Measurements from ENCODE around the gene RAB41.
"Not testable (repeated sequence)": the region's sequence is repeated elsewhere in the genome, so short reads cannot be mapped to it uniquely, and the experiment has no call there.

Gene RAB41

GRCh38 chrX:70292788-70293187 is 10.8 kb downstream of the RAB41 start:
- no peak for DNase-seq

DNA sequence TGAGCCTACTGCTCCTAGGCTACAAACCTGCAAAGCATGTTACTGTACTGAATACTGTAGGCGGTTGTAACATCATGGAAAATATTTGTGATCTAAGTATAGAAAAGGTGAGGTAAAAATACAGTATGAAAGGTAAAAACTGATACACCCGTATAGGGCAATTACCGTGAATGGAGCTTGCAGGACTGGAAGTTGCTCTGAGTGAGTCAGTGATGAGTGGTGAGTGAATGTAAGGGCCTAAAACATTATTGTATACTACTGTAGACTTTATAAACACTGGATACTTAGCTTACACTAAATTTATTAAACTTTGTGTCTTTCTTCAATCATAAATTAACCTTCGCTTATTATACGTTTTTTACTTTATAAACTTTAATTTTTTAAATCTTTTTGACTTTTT is 11.6 kb downstream of the RAB41 start:
- no peak for DNase-seq

DNA sequence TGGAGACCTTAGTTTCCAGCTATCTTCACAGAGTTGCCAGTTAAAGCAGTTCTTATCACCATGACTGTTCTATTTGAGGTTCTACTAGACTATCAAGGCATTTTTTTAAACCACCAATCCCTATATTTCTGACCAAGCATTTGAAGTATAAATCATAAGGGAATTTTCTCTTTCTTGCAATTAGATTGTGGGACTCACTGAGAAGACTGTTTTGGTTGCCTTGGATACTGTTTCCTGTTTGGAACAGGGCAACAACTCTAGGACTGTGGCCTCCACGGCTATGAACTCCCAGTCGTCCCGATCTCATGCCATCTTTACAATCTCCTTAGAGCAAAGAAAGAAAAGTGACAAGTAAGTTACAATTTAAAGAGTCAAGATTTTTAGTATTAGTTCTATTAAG is 19.7 kb downstream of the RAB41 start:
- no peak for DNase-seq

- DNase-seq: no peak
Measured at GRCh38 chrX:70313503-70313902, 31.5 kb downstream of the RAB41 start.

DNA sequence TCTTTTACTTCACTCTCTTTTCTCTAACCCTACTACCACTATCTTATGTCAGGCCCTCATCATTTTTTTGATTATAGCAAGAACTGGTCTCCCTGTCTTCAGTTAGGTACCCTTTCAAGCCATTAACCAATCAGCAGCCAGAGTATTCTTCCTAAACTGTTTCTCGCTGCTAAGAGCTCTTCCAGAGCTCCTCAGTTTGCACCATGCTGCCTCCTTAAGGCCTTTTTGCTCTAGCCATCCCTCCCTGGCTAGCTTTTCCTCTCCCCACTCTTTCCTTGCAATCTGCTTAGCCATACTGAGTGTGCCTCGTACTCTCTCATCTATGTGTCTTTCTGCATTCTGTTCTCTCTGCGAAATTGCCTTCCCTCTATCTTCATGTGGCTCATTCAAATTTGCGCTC is 40.8 kb downstream of the RAB41 start:
- no peak for DNase-seq

GRCh38 chrX:70323628-70324027 is 41.7 kb downstream of the RAB41 start:
- not testable (repeated sequence) for DNase-seq

GRCh38 chrX:70324326-70324725 is 42.4 kb downstream of the RAB41 start:
- DNase-seq: no peak

DNA sequence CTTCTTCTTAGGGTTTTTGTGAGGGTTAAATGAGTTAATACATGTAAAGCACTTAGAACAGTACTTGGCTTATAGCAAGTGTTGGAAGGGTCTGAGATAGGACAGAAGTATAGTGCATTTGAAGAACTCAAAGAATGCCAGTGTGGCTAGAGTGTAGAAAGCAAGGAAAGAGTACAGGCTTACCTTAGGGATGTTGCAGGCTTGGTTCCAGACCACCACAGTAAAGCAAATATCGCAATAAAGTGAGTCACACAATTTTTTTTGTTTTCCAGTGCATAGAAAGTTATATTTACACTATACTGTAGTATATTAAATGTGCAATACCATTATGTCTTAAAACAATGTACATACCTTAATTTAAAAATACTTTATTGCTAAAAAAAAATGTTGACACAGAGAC is 49.2 kb downstream of the RAB41 start:
- DNase-seq: no peak

- no peak for DNase-seq
Measured at GRCh38 chrX:70332600-70332999, 50.6 kb downstream of the RAB41 start.

Measured in stimulated activated CD4-positive, alpha-beta T cell treated with anti-CD3 and anti-CD28 coated beads, Interleukin-2, amount 100 ng/mL, for 24 hours (primary cell).